WTC11 (cell line): ENCODE measurements around the gene PPP1R26. TPM values are rescaled to one million over a fixed set of nuclear protein-coding genes. Genes with fewer than 3 reads are reported as not detected.
A peak's percentile ranks its signal among the peaks of the same experiment; 100 is the strongest.
"Not testable (repeated sequence)": the region's sequence is repeated elsewhere in the genome, so short reads cannot be mapped to it uniquely, and the experiment has no call there.

Source experiments
- ATAC-seq: fragments of 200-7000 bp; cut with Tn5 transposase; 2 replicates; pipeline ENCODE4 v1.10.0; 2021; ENCODE audit warnings: mild to moderate bottlenecking, moderate library complexity
- CTCF ChIA-PET: fragments of 300-600 bp; sonication (Branson Sonifier 250); formaldehyde crosslinking; loops from one replicate; lab custom pipeline; 2021; ENCODE audit warnings: antibody characterized with exemption; lab: Charles Lee
- POLR2A ChIA-PET: fragments of 350-600 bp; sonication (Branson Sonifier 250); formaldehyde crosslinking; loops from one replicate; lab custom pipeline; 2021; ENCODE audit warnings: antibody characterized with exemption; lab: Charles Lee
- DNase-seq: peaks from one replicate; pipeline ENCODE4 v3.0.0; 2021; ENCODE audit warnings: low spot score
- H3K27ac Mint-ChIP-seq: 2 replicates; pipeline ENCODE4 v1.8.0; 2021; ENCODE audit warnings: mixed read lengths
- H3K27me3 Mint-ChIP-seq: 2 replicates; pipeline ENCODE4 v1.8.0; 2021; ENCODE audit warnings: low read depth, mild to moderate bottlenecking, moderate library complexity, mixed read lengths
- H3K36me3 Mint-ChIP-seq: 2 replicates; pipeline ENCODE4 v1.8.0; 2021; ENCODE audit warnings: mixed read lengths
- H3K4me1 Mint-ChIP-seq: 2 replicates; pipeline ENCODE4 v1.8.0; 2022; ENCODE audit warnings: mixed read lengths
- H3K4me3 Mint-ChIP-seq: 2 replicates; pipeline ENCODE4 v1.8.0; 2021; ENCODE audit warnings: mild to moderate bottlenecking, moderate library complexity, mixed read lengths
- H3K9me3 Mint-ChIP-seq: 2 replicates; pipeline ENCODE4 v1.8.0; 2021; ENCODE audit warnings: mixed read lengths
- ATF1 ChIP-seq: sonication (generic); formaldehyde crosslinking; IDR thresholded peaks from 2 replicates; pipeline ENCODE4 v1.8.1; 2023; ENCODE audit warnings: mild to moderate bottlenecking, moderate library complexity, missing genetic modification reagents
- ETV6 ChIP-seq: sonication (generic); formaldehyde crosslinking; IDR thresholded peaks from 2 replicates; pipeline ENCODE4 v1.8.1; 2022; ENCODE audit warnings: mild to moderate bottlenecking, missing genetic modification reagents
- FOXK1 ChIP-seq: sonication (generic); formaldehyde crosslinking; IDR thresholded peaks from 2 replicates; pipeline ENCODE4 v1.8.0; 2022; ENCODE audit warnings: mild to moderate bottlenecking, moderate library complexity, missing genetic modification reagents
- FOXP1 ChIP-seq: sonication (generic); formaldehyde crosslinking; IDR thresholded peaks from 2 replicates; pipeline ENCODE4 v1.8.0; 2022; ENCODE audit warnings: missing genetic modification reagents, mild to moderate bottlenecking, moderate library complexity, borderline replicate concordance
- HMGA2 ChIP-seq: fragments of 250-450 bp; sonication (Bioruptor Pico); IDR thresholded peaks from 2 replicates; pipeline ENCODE4 v1.4.0; 2021; ENCODE audit warnings: mild to moderate bottlenecking, moderate library complexity
- MLX ChIP-seq: sonication (generic); formaldehyde crosslinking; IDR thresholded peaks from 2 replicates; pipeline ENCODE4 v1.8.1; 2023; ENCODE audit warnings: mild to moderate bottlenecking, missing genetic modification reagents, moderate library complexity
- MYBL2 ChIP-seq: sonication (generic); formaldehyde crosslinking; IDR thresholded peaks from 2 replicates; pipeline ENCODE4 v1.8.1; 2023; ENCODE audit warnings: mild to moderate bottlenecking, moderate library complexity, missing genetic modification reagents
- SP1 ChIP-seq: sonication (generic); formaldehyde crosslinking; conservative IDR thresholded peaks from 2 replicates; pipeline ENCODE4 v1.8.1; 2022; ENCODE audit warnings: missing genetic modification reagents
- ZBTB21 ChIP-seq: sonication (generic); formaldehyde crosslinking; IDR thresholded peaks from 2 replicates; pipeline ENCODE4 v1.8.1; 2023; ENCODE audit warnings: mild to moderate bottlenecking, missing genetic modification reagents, borderline replicate concordance
- ZNF263 ChIP-seq: sonication (generic); formaldehyde crosslinking; IDR thresholded peaks from 2 replicates; pipeline ENCODE4 v1.8.1; 2022; ENCODE audit warnings: low read depth, mild to moderate bottlenecking, moderate library complexity, missing genetic modification reagents
- ZNF423 ChIP-seq: fragments of 250-450 bp; sonication (Bioruptor Pico); IDR thresholded peaks from 2 replicates; pipeline ENCODE4 v2.1.2; 2022; ENCODE audit warnings: mild to moderate bottlenecking, moderate library complexity
- total RNA-seq: library from RNA; stranded (reverse); gene quantifications from 3 replicates; pipeline ENCODE4 v1.2.3, GENCODE V29; 2021
- TF ChIP-seq, protein P1 (sequence below): sonication (generic); formaldehyde crosslinking; IDR thresholded peaks from 2 replicates; pipeline ENCODE4 v1.8.1; 2022; ENCODE audit warnings: mild to moderate bottlenecking, moderate library complexity, missing genetic modification reagents
- TF ChIP-seq, protein P2 (sequence below): sonication (generic); formaldehyde crosslinking; IDR thresholded peaks from 2 replicates; pipeline ENCODE4 v1.8.1; 2022; ENCODE audit warnings: missing genetic modification reagents, borderline replicate concordance

Gene PPP1R26
- total RNA-seq, 1 experiment from 2014 or later: 44.4 TPM

- peak; percentile 20 for DNase-seq
- no peak overlapping the region for H3K27ac Mint-ChIP-seq
- CTCF ChIA-PET: interaction anchor here (0.5 to 5.6 kb wide), 7 partner anchors 9 to 324 kb away, joined by 3 to 42 read pairs (median 4); no protein-coding TSS in a partner anchor
- POLR2A ChIA-PET: interaction anchor here (0.5 kb wide), 2 partner anchors 8 to 52 kb away, joined by 3 to 4 read pairs; no protein-coding TSS in a partner anchor
- no peak; the same call in none of the 2 replicates for ATAC-seq
- no peak overlapping the region for H3K4me3 Mint-ChIP-seq
- H3K36me3 Mint-ChIP-seq: no peaks in the 10 kb centered on the region
- peaks cover 11% of the 10 kb centered on the region for H3K4me1 Mint-ChIP-seq
- no peaks in the 10 kb centered on the region for H3K9me3 Mint-ChIP-seq
- TF ChIP-seq ETV6 (CRISPR knock-in tag) (no peak), FOXP1 (CRISPR knock-in tag) (peak; percentile 17; the same call in 1 of the 2 replicates), ZNF423 (CRISPR knock-in tag) (peak; percentile 2; the same call in 1 of the 2 replicates)
- H3K27me3 Mint-ChIP-seq: no peaks in the 10 kb centered on the region
Measured at GRCh38 chr9:135526730-135527571, 47.4 kb downstream of the PPP1R26 start.

DNA sequence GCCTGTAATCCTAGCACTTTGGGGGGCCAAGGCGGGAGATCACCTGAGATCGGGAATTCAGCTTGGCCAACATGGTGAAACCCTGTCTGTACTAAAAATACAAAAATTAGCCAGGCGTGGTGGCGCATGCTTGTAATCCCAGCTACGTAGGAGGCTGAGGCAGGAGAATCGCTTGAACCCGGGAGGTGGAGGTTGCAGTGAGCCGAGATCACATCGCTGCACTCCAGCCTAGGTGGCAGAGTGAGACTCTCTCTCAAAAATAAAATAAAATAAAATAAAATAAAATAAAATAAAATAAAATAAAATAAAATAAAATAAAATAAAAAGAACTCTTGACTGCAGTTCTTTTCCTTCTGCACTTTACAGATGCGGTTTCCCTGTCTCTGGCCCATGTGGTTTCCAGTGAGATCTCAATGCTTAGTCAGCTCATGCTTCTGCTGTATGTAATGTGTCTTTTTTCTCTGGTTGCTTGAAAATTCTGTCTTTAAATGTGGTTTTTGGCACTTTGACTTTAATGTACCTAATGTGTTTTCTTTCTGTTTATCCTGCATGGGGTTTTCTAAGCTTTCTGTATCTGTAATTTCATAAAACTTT is 49.4 kb downstream of the PPP1R26 start:
- H3K27me3 Mint-ChIP-seq, H3K27ac Mint-ChIP-seq, H3K4me1 Mint-ChIP-seq, POLR2A ChIA-PET, H3K4me3 Mint-ChIP-seq, H3K9me3 Mint-ChIP-seq, CTCF ChIA-PET, ATAC-seq, DNase-seq, H3K36me3 Mint-ChIP-seq: not testable (repeated sequence)
- TF ChIP-seq HMGA2 (CRISPR knock-in tag): peak; percentile 87

GRCh38 chr9:135530146-135530545 is 50.6 kb downstream of the PPP1R26 start:
- Mint-ChIP-seq H3K9me3 (no peaks in the 10 kb centered on the region), H3K4me1 (peaks cover 13% of the 10 kb centered on the region), H3K27ac (peak overlapping the region; percentile 57; the same call in 1 of the 2 replicates), H3K36me3 (no peaks in the 10 kb centered on the region), H3K27me3 (no peaks in the 10 kb centered on the region), H3K4me3 (no peak overlapping the region)
- CTCF ChIA-PET: interaction anchor here (1.5 kb wide), 1 partner anchor 26 kb away, joined by 5 read pairs; no protein-coding TSS in a partner anchor
- DNase-seq (no peak), ATAC-seq (no peak)
- TF ChIP-seq MYBL2 (CRISPR knock-in tag): no peak
- TF ChIP-seq, protein P1, sequence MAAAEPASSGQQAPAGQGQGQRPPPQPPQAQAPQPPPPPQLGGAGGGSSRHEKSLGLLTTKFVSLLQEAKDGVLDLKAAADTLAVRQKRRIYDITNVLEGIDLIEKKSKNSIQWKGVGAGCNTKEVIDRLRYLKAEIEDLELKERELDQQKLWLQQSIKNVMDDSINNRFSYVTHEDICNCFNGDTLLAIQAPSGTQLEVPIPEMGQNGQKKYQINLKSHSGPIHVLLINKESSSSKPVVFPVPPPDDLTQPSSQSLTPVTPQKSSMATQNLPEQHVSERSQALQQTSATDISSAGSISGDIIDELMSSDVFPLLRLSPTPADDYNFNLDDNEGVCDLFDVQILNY (CRISPR knock-in tag): no peak
- POLR2A ChIA-PET: no interaction called here

- ATAC-seq: no peak
- peaks cover 13% of the 10 kb centered on the region for H3K4me1 Mint-ChIP-seq
- ChIA-PET POLR2A (no interaction called here), CTCF (interaction anchor here (1.5 kb wide), 1 partner anchor 26 kb away, joined by 5 read pairs; no protein-coding TSS in a partner anchor)
- TF ChIP-seq SP1 (no peak), ZNF263 (CRISPR knock-in tag) (no peak), ZBTB21 (CRISPR knock-in tag) (no peak), MYBL2 (CRISPR knock-in tag) (no peak), ATF1 (CRISPR knock-in tag) (no peak), MLX (CRISPR knock-in tag) (no peak), FOXK1 (CRISPR knock-in tag) (no peak)
- TF ChIP-seq, protein P2, sequence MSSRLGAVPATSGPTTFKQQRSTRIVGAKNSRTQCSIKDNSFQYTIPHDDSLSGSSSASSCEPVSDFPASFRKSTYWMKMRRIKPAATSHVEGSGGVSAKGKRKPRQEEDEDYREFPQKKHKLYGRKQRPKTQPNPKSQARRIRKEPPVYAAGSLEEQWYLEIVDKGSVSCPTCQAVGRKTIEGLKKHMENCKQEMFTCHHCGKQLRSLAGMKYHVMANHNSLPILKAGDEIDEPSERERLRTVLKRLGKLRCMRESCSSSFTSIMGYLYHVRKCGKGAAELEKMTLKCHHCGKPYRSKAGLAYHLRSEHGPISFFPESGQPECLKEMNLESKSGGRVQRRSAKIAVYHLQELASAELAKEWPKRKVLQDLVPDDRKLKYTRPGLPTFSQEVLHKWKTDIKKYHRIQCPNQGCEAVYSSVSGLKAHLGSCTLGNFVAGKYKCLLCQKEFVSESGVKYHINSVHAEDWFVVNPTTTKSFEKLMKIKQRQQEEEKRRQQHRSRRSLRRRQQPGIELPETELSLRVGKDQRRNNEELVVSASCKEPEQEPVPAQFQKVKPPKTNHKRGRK (CRISPR knock-in tag): no peak
- DNase-seq: no peak
- H3K27me3 Mint-ChIP-seq: no peaks in the 10 kb centered on the region
- H3K9me3 Mint-ChIP-seq: no peaks in the 10 kb centered on the region
- no peaks in the 10 kb centered on the region for H3K36me3 Mint-ChIP-seq
- H3K4me3 Mint-ChIP-seq: no peak overlapping the region
- H3K27ac Mint-ChIP-seq: no peak overlapping the region
Measured at GRCh38 chr9:135531096-135531495, 51.5 kb downstream of the PPP1R26 start.
